GM13976 (cell line): ENCODE measurements around the gene SOX3.

Experiments used
- DNase-seq: peaks from one replicate; pipeline ENCODE4 v3.0.0; 2012; ENCODE audit warnings: low spot score
- in situ Hi-C: fragments of 300-500 bp; cut with MboI; formaldehyde crosslinking; loops from one replicate; pipeline ENCODE4 v1.12.0; 2022; ENCODE audit warnings: low sequenced_read_pairs, mixed read lengths, inconsistent platforms; ENCODE audit not compliant: unreplicated experiment
- TF ChIP-seq, protein P1 (sequence below): IDR thresholded peaks from 2 replicates; pipeline ENCODE4 v1.5.1; 2012; ENCODE audit warnings: borderline replicate concordance, mild to moderate bottlenecking; ENCODE audit not compliant: insufficient read depth; ENCODE audit errors: extremely low read depth, missing control alignments, control extremely low read depth

The SOX3 gene

DNA sequence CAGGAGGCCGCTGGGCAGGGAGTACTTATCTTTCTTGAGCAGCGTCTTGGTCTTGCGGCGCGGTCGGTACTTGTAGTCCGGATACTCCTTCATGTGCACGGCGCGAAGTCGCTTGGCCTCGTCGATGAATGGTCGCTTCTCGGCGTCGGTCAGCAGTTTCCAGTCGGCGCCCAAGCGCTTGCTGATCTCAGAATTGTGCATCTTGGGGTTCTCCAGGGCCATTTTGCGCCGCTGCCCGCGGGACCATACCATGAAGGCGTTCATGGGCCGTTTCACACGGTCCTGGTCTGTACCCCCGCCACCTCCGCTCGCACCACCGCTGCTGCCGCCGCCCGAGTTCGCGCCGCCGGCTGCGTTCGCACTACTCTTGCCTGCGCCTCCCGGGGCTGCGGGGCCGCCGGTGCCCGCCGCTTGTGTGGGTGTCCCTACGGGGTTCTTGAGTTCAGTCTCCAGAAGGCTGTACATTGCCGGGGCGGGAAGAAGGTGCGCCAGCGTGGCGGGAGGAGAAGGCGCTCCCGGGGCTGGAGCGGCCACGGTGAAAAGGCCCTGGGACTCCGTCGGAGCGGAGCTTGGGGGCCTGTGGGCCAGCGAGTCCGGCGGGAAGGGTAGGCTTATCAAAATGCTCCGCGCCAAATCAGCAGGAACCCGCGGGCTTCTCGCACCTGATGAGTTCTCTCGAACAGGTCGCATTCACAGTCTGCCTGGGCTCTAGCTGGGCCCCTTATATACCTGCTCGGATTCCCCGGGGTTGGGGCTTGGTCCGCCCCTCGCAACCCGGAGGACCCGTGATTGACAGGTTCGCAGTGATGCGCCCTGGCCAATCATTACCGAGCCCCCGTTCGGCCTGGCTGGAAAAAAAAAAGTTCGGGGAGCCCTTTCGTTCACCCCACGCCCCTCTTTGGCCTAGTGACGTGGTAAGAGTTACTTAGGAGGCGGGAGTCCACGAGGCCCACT is at the start of gene SOX3:
Gene SOX3, minus strand, starts transcription at position 699 of the 954 bp plus-strand sequence. Its CDS starts 9 bp downstream, at position 690.
- peak; percentile 10 for DNase-seq
- TF ChIP-seq, protein P1, sequence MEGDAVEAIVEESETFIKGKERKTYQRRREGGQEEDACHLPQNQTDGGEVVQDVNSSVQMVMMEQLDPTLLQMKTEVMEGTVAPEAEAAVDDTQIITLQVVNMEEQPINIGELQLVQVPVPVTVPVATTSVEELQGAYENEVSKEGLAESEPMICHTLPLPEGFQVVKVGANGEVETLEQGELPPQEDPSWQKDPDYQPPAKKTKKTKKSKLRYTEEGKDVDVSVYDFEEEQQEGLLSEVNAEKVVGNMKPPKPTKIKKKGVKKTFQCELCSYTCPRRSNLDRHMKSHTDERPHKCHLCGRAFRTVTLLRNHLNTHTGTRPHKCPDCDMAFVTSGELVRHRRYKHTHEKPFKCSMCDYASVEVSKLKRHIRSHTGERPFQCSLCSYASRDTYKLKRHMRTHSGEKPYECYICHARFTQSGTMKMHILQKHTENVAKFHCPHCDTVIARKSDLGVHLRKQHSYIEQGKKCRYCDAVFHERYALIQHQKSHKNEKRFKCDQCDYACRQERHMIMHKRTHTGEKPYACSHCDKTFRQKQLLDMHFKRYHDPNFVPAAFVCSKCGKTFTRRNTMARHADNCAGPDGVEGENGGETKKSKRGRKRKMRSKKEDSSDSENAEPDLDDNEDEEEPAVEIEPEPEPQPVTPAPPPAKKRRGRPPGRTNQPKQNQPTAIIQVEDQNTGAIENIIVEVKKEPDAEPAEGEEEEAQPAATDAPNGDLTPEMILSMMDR, result no peak
- in situ Hi-C loops, result no loop called here

DNA sequence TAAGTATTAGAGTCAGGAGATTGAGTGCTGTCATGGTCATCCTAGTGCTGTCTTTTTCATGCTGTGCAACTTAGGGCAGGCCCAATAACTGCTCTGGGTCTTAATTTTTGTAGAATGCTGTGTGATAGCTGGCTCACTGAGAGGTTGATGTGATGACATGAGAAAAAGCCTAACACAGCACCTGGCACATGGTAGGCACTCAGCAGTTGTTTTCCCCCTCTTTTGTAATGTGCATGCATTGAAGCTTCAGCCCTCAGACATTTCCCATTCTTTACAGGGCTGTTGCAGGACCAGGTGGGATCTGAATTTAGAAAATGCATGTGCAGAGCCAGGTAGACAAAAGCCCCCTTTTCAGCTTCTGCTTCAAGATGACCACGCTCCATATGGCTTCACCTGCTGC is 44.1 kb upstream of the SOX3 start:
- in situ Hi-C loops, result no loop called here
- TF ChIP-seq, protein P1, result no peak
- no peak for DNase-seq

DNA sequence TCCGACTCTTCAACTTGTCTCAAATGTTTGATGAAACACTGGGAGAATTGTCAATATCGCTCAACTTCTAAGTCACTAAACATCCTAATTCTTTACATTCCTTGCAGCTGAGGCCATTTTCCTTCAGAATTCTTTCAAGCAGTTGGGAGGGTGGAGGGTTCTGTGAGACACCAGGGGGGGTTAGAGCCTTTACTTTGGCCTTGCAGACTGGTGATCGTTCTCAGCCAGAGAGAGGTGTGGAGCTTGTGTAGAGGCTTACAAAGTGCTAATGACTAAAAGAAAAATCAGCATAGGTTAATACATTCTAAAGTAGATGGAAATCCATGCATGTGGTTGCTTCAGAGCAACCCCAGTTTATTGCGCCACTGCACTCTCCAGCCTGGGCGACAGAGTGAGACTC is 21.3 kb upstream of the SOX3 start:
- TF ChIP-seq, protein P1, result no peak
- no peak for DNase-seq
- in situ Hi-C loops, result no loop called here

DNA sequence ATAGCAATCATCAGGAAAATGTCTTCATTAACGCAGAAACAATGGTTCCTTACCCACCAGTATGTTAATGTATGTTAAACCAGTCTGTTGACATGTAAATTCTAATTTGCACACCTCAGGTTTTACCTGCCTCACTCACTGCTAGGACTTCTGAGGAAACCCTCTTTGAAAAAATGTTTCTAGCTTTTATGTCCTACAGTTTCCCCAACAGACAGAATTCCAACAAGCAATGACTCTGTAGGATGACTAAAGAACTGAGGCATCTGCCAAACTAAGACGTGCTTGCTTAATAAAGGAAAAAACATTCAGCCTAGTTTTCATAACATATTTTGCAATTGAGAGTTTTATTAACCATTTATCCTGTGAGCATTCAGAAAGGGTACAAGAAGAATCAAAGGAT is 20.6 kb upstream of the SOX3 start:
- TF ChIP-seq, protein P1, result no peak
- no peak for DNase-seq

DNA sequence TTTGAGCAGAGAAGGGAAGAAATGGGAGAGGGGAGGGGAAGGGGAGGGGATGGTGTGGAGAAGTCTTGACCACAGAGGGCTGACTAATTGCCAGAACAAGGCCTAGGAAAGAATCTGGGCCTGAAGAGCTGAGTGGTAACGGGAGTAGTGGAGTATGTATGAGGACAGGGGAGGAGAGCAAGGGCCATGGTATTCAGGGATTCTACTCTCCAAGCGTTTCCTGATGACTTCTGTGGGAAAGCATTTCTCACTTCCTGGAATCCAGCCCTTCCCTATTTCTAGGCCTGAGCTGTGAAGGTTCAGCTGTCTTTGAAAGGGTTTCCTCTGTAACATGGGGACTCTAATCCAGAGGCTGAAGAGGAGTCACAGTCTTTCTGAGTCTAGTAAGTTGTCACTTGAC is 19.7 kb upstream of the SOX3 start:
- in situ Hi-C loops, result no loop called here
- no peak for DNase-seq
- TF ChIP-seq, protein P1, result no peak

More for the DNA sequence above, 20.6 kb upstream of the SOX3 start:
- in situ Hi-C loops, result no loop called here

DNA sequence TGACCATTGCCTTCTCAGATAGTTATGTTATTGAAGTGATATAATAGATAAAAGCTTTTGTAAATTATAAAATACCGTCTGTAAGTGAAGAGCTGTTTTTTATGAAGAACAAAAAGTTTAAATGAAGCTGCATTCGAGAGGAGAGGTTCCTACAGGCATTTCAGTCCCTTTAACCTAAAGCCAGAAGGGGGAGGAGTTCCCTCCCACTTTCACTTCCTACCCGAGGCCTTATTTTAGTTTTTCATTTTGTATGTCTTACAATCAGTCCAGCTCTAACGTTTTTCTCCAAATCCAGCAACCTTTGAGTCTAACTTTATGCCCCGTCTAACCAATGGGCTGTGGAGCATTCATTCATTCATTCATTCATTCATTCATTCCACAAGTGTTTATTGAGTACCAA is 16.5 kb upstream of the SOX3 start:
- TF ChIP-seq, protein P1, result no peak
- no peak for DNase-seq
- in situ Hi-C loops, result no loop called here

DNA sequence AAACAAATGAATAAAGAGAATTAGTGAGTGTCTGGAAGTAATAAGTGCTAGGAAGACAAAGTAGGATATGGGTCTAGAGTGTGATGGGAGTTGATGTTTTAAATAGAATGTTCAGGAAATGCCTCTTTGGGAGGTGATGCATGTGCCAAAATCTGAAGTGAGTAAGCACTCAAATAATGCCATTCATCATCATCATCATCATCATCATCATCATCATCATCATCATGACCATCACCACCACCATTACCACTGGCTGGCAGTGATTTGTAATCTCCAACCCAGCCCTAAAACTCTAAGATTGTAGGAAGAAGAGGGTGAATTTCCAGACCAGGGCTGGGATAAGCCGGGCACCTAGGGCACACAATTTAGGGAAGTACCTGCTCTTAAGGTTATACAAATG is 9.7 kb upstream of the SOX3 start:
- in situ Hi-C loops, result no loop called here
- TF ChIP-seq, protein P1, result no peak
- DNase-seq, result no peak
